Glomerular visceral epithelial cell (primary cell): ENCODE data around the gene RFC4.
A peak's percentile ranks its signal among the peaks of the same experiment; 100 is the strongest.
"Not testable (repeated sequence)": the region's sequence is repeated elsewhere in the genome, so short reads cannot be mapped to it uniquely, and the experiment has no call there.

ENCODE experiments used
- DNase-seq: peaks from one replicate; pipeline ENCODE4 v3.0.0-alpha.2; 2016; ENCODE audit errors: extremely low spot score

The RFC4 gene

DNA sequence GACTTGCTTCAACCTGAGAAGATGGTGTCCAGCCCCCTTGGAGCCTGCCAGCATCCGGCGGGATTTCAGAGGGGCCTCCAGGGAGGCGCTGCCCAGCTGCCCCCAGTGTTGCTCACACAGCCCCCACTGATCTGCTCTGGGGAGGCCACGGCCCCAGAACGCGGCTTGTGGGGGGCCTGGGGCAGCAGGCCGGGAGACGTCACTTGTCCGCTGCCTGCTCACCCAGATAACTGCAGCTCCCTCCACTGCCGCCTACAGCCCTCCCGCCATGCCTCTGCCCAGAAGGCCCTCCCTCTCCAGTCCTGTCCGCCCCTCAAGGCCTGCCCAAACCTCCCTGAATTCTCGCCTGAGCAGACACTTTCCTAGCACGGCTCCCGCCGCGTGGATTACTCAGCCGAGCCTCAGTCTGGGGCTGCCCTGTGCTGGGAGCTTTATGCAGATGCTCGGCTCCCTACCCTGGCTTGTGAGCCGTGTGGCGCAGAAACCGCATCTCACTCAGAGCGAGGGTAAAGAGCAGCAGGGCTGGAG is 19.1 kb upstream of the RFC4 start:
- peak; percentile 84 for DNase-seq

DNA sequence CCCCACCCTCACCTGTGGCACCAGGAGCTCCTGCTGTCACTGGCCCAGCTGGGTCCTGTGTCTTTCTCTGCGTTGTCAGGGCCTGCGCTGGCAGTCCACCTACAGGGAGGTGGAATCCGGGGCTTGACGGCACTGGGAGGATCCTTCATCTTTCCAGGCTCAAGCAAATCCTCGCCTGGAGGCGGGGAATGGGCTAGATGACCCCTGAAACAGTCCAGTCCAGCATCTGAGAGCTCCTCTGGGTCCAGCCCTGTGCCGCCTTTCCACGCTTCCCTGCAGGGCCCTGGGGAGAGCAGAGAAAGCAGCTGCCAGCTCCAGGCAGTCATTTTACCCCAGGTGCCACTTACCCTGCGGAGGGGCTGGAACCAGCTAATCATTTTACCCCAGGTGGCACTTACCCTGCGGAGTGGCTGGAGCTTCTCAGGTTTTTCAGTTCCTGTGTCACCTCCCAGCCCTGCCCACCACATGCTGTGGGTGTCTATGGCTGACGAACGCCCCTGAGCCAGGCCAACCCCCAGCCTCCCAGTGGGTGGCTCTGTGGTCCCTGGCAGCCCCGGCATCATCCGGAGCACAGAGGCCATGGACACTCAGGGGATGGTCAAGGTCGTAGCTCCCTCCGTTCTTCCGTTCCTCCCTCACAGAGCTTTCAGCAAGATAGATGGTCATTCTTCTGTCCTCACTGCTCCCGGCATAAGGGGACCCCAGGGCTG is 18.3 kb upstream of the RFC4 start:
- no peak for DNase-seq

- DNase-seq = peak; percentile 39
Observed at GRCh38 chr3:186823386-186823785, 17.1 kb upstream of the RFC4 start.

- DNase-seq = not testable (repeated sequence)
Observed at GRCh38 chr3:186822388-186822759, 16.1 kb upstream of the RFC4 start.

GRCh38 chr3:186821429-186822387 is 15.4 kb upstream of the RFC4 start:
- peak; percentile 53 for DNase-seq

- no peak for DNase-seq
Observed at GRCh38 chr3:186818956-186819355, 12.7 kb upstream of the RFC4 start.

GRCh38 chr3:186818516-186818915 is 12.2 kb upstream of the RFC4 start:
- DNase-seq = no peak

GRCh38 chr3:186815435-186815834 is 9.2 kb upstream of the RFC4 start:
- peak; percentile 43 for DNase-seq

GRCh38 chr3:186814100-186814499 is 7.8 kb upstream of the RFC4 start:
- DNase-seq = no peak

DNA sequence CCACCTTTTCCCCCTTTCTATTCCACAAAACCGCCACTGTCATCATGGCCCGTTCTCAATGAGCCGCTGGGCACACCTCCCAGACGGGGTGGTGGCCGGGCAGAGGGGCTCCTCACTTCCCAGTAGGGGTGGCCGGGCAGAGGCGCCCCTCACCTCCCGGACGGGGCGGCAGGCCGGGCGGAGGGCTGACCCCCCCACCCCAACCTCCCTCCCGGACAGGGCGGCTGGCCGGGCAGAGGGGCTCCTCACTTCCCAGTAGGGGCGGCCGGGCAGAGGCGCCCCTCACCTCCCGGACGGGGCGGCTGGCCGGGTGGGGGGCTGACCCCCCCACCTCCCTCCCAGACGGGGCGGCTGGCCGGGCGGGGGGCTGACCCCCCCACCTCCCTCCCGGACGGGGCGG is 5.0 kb upstream of the RFC4 start:
- DNase-seq = not testable (repeated sequence)

DNA sequence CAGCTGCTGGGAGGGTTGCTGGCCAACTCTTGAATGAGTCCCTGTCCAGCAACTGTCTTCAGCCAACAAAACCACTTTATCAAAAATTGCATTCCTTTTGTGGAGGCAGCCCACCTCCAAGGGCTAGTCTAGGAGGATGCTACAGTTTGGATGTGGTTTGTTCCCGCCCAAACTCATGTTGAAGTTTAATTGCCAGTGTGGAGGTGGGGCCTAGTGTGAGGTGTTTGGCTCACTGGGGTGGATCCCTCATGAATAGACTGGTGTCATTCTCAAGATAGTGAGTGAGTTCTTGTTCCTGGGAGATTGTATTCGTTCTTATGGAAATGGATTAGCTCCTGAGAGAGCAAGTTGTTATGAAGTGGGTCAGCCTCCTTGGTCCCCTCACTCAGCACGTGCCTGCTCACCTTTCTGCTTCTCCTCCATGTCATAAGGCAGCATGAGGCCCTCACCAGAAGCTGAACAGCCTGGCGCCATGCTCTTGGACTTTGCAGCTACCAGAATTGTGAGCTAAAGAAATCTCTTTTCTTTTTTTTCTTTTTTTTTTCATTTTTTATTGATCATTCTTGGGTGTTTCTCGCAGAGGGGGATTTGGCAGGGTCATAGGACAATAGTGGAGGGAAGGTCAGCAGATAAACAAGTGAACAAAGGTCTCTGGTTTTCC is 4.2 kb upstream of the RFC4 start:
- no peak for DNase-seq

- DNase-seq = no peak
Observed at GRCh38 chr3:186807231-186807630, 949 bp upstream of the RFC4 start.

DNA sequence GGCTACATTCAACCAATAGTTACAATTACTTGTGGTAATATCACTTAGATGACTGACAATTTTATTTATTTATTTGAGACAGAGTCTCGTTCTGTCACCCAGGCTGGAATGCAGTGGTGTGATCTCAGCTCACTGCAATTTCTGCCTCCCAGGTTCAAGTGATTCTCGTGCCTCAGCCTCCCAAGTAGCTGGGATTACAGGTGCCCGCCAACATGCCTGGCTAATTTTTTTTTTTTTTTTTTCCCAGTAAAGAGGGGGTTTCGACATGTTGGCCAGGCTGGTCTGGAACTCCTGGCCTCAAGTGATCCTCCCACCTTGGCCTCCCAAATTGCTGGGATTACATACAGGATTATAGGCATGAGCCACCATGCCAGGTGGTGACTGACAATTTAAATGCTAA is 2.8 kb downstream of the RFC4 start:
- DNase-seq = not testable (repeated sequence)

- DNase-seq = no peak
Observed at GRCh38 chr3:186802701-186803100, 3.6 kb downstream of the RFC4 start.

GRCh38 chr3:186800285-186800684 is 6.0 kb downstream of the RFC4 start:
- DNase-seq = no peak

- no peak for DNase-seq
Observed at GRCh38 chr3:186798239-186798874, 7.9 kb downstream of the RFC4 start.

DNA sequence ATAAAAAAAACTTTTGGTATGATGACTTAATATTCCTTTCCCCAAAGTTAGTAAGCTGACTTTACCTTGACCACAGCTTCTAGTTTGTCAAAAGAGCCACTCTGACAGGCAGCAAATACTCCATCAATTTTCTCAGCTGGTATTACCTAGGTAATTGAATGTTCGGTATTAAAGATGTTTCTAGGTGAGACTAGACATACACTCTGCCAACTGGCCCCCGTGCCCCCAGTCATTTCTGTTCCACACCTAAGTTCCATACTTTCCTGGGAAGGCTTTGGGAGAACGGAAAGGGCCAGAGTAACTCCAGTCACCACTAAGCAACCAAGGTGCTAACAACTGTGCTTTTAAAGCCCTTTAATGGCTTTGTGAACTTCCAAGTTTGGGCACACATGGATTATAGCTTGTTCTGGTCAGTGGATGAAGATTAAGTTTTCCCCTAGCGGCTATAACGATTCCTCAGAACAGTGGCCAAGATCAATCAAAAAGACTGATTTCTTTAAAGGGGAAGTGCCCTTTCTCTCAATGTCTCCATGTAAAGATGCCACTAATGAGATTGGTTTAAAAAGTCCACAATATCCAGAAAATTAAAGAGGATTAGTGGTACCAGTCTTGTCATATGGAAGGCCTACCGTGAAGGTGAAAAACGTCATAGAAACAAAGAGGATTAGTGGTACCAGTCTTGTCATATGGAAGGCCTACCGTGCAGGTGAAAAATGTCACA is 15.9 kb downstream of the RFC4 start:
- peak; percentile 53 for DNase-seq

DNA sequence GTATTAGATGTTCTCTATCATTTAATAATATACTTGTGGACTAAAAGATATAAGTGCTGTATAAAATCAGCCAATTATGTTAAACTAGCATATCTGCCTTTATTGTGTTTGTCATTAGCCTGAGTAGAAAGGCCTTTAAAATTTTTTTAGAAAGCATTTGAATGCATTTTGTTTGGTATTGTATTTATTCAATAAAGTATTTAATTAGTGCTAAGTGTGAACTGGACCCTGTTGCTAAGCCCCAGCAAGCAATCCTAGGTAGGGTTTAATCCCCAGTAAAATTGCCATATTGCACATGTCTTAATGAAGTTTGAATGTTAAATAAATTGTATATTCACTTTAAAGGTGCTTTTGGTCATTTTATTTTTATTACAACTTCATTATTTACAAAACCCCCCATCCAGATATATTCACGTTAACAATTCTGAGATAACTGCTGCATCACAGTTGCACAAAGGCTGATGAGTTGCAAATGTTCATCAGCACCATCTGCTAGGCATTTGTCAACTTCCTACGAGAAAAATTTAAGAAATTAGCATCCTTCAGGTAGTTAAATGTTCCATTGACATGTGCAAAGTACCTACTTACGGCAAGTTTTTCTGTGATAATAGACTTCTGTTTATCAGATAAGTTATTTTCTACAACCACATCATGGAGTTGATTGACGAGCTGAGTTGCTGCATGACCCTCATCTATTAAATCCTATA is 16.6 kb downstream of the RFC4 start:
- DNase-seq = peak; percentile 26

- no peak for DNase-seq
Observed at GRCh38 chr3:186788482-186789370, 17.6 kb downstream of the RFC4 start.
